Measurements from ENCODE around the gene RAG2.

- TF ChIP-seq, protein P1, sequence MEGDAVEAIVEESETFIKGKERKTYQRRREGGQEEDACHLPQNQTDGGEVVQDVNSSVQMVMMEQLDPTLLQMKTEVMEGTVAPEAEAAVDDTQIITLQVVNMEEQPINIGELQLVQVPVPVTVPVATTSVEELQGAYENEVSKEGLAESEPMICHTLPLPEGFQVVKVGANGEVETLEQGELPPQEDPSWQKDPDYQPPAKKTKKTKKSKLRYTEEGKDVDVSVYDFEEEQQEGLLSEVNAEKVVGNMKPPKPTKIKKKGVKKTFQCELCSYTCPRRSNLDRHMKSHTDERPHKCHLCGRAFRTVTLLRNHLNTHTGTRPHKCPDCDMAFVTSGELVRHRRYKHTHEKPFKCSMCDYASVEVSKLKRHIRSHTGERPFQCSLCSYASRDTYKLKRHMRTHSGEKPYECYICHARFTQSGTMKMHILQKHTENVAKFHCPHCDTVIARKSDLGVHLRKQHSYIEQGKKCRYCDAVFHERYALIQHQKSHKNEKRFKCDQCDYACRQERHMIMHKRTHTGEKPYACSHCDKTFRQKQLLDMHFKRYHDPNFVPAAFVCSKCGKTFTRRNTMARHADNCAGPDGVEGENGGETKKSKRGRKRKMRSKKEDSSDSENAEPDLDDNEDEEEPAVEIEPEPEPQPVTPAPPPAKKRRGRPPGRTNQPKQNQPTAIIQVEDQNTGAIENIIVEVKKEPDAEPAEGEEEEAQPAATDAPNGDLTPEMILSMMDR (IDR thresholded peaks at IDR 0.05), result no peak
- TF ChIP-seq POLR2A (IDR thresholded peaks at IDR 0.05), result no peak
These were observed 30.8 kb upstream of the RAG2 start for GRCh38 chr11:36628765-36629244.
